ENCODE measurements around the gene ATP9B. TPM values are rescaled to one million over a fixed set of nuclear protein-coding genes. Genes with fewer than 3 reads are reported as not detected.

ATP9B gene
- total and polyA plus RNA-seq, 10 of the 15 experiments (the other 5 are each of a cell fraction or from before 2014, with no cell fraction given) = 0.74 to 20.7 (median 12.9) TPM

DNA sequence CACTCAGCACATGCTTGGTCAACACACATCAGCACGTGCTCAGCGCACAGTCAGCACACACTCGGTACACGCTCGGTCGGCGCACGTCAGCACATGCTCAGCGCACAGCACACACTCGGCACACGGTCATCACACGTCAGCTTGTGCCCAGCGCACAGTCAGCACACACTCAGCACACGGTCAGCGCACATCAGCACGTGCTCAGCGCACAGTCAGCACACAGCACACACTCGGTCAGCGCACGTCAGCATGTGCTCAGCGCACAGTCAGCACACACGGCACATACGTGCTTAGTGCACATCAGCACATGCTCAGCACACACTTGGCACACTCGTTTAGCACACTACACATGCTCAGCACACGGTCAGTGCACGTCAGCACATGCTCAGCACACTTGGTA is 276.8 kb downstream of the ATP9B start:
- Histone ChIP-seq H3K79me2 (ENCODE audit: control insufficient read depth, insufficient read depth, low read length) (no peaks in the 10 kb centered on the region), H3K27me3 (replicated peaks in 1 of 2; ENCODE audit: control insufficient read depth in 2 of 2, insufficient read depth in 2 of 2, low read length in 1 of 2) (no peaks in the 10 kb centered on the region), H3K9me3 (replicated peaks; ENCODE audit: control insufficient read depth, insufficient read depth, low read length) (no peaks in the 10 kb centered on the region), H3K4me1 (ENCODE audit: control insufficient read depth, insufficient read depth, low read length) (no peaks in the 10 kb centered on the region), H3K27ac (ENCODE audit: control insufficient read depth, insufficient read depth) (no peak overlapping the region), H3K4me3 (no peak overlapping the region), H2AFZ (ENCODE audit: control insufficient read depth, low read depth, low read length) (no peak overlapping the region), H3K9ac (ENCODE audit: control insufficient read depth, insufficient read depth, low read length) (no peak overlapping the region), H4K20me1 (ENCODE audit: control insufficient read depth, insufficient read depth) (no peaks in the 10 kb centered on the region), H3K36me3 (ENCODE audit: control insufficient read depth in 2 of 2, insufficient read depth in 2 of 2, low read length in 1 of 2) (peaks cover 18 to 26% of the 10 kb centered on the region in 2 experiments), H3K4me2 (ENCODE audit: control insufficient read depth, insufficient read depth) (no peak overlapping the region)
- ChIA-PET SMC1A (ENCODE audit: uncharacterized antibody, unreplicated experiment) (no interaction called here), CTCF (no interaction called here), RAD21 (ENCODE audit: unreplicated experiment) (no interaction called here), POLR2A (no interaction called here)
- no peak for TF ChIP-seq ZBTB4 (CRISPR knock-in tag; IDR thresholded peaks at IDR 0.05)
- TF ChIP-seq SMAD5 (IDR thresholded peaks at IDR 0.05; ENCODE audit: low read depth) = no peak
- peak; percentile 76; the same call in 1 of the 2 replicates for TF ChIP-seq DPF2 (IDR thresholded peaks at IDR 0.05)
- TF ChIP-seq MYC (IDR thresholded peaks at IDR 0.05; ENCODE audit: insufficient read depth, insufficient read length, insufficient replicate concordance, low read length, severe bottlenecking) = peak; percentile 46
- TF ChIP-seq, protein P1, sequence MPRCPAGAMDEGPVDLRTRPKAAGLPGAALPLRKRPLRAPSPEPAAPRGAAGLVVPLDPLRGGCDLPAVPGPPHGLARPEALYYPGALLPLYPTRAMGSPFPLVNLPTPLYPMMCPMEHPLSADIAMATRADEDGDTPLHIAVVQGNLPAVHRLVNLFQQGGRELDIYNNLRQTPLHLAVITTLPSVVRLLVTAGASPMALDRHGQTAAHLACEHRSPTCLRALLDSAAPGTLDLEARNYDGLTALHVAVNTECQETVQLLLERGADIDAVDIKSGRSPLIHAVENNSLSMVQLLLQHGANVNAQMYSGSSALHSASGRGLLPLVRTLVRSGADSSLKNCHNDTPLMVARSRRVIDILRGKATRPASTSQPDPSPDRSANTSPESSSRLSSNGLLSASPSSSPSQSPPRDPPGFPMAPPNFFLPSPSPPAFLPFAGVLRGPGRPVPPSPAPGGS (IDR thresholded peaks at IDR 0.05; ENCODE audit: borderline replicate concordance, insufficient read depth, low read depth, low read length, poor library complexity, severe bottlenecking) = peak; percentile 84
- ATAC-seq = no peak
- FAIRE-seq = no peak
- 98% methylated on average over 26 of the region's 26 CpGs for WGBS (ENCODE audit: insufficient coverage, insufficient replicate concordance, low lambda C conversion rate, missing lambda C conversion rate)
- in situ Hi-C loops (cut with MboI) = no loop called here
- no peak for DNase-seq (ENCODE audit: low read depth, low spot score)
- intact Hi-C loops (cut with micrococcal nuclease; ENCODE audit: unreplicated experiment) = no loop called here
- no TSS peak for BruUV-seq (replicated peaks)
